HL-60/S4 (cell line): ENCODE measurements around the gene FST.

Experiments
- in situ Hi-C: fragments of 300-500 bp; cut with MboI; formaldehyde crosslinking; loops from 2 replicates; pipeline ENCODE4 v1.14.3; 2022; ENCODE audit warnings: low sequenced_read_pairs

The FST gene

GRCh38 chr5:53508125-53508524, 27.7 kb downstream of the FST start:
- in situ Hi-C loops: no loop called here

GRCh38 chr5:53512539-53512938, 32.1 kb downstream of the FST start:
- in situ Hi-C loops: no loop called here

GRCh38 chr5:53515988-53516387, 35.6 kb downstream of the FST start:
- in situ Hi-C loops: no loop called here

- in situ Hi-C loops: no loop called here
These were observed 40.4 kb downstream of the FST start for GRCh38 chr5:53520813-53521212.
